ENCODE data around the gene TMEM218.
A peak's percentile ranks its signal among the peaks of the same experiment; 100 is the strongest.
"Not testable (repeated sequence)": the region's sequence is repeated elsewhere in the genome, so short reads cannot be mapped to it uniquely, and the experiment has no call there.

Gene TMEM218

GRCh38 chr11:125093502-125093901 lies 17.9 kb downstream of the TMEM218 start:
- H3K27ac ChIP-seq = no peak overlapping the region
- no peak overlapping the region for H3K4me3 ChIP-seq (ENCODE audit: low read depth, low read length)
- no peak for TF ChIP-seq CTCF (IDR thresholded peaks at IDR 0.05; ENCODE audit: low read depth, low read length, missing control alignments)
- no peaks in the 10 kb centered on the region for H3K27me3 ChIP-seq (replicated peaks)
- H3K36me3 ChIP-seq (replicated peaks) = no peaks in the 10 kb centered on the region
- in situ Hi-C loops (cut with HindIII; ENCODE audit: low pct_ligation_motif_present, low sequenced_read_pairs) = no loop called here
- no peak for DNase-seq

- DNase-seq = no peak
- H3K4me3 ChIP-seq (ENCODE audit: low read depth, low read length) = no peak overlapping the region
- TF ChIP-seq CTCF (IDR thresholded peaks at IDR 0.05; ENCODE audit: low read depth, low read length, missing control alignments) = no peak
- no peaks in the 10 kb centered on the region for H3K27me3 ChIP-seq (replicated peaks)
- H3K27ac ChIP-seq = no peak overlapping the region
- in situ Hi-C loops (cut with HindIII; ENCODE audit: low pct_ligation_motif_present, low sequenced_read_pairs) = no loop called here
- H3K36me3 ChIP-seq (replicated peaks) = no peaks in the 10 kb centered on the region
These were observed 18.8 kb downstream of the TMEM218 start for GRCh38 chr11:125092669-125093068.

GRCh38 chr11:125091877-125092664 lies 19.4 kb downstream of the TMEM218 start:
- no peak for TF ChIP-seq CTCF (IDR thresholded peaks at IDR 0.05; ENCODE audit: low read depth, low read length, missing control alignments)
- Histone ChIP-seq H3K27ac (no peak overlapping the region), H3K27me3 (replicated peaks) (no peaks in the 10 kb centered on the region), H3K4me3 (ENCODE audit: low read depth, low read length) (no peak overlapping the region), H3K36me3 (replicated peaks) (no peaks in the 10 kb centered on the region)
- no peak for DNase-seq
- in situ Hi-C loops (cut with HindIII; ENCODE audit: low pct_ligation_motif_present, low sequenced_read_pairs) = no loop called here

GRCh38 chr11:125091247-125091876 lies 20.1 kb downstream of the TMEM218 start:
- Histone ChIP-seq H3K27ac (peak overlapping the region; percentile 1), H3K36me3 (replicated peaks) (no peaks in the 10 kb centered on the region), H3K27me3 (replicated peaks) (no peaks in the 10 kb centered on the region), H3K4me3 (ENCODE audit: low read depth, low read length) (no peak overlapping the region)
- peak; percentile 74 for TF ChIP-seq CTCF (IDR thresholded peaks at IDR 0.05; ENCODE audit: low read depth, low read length, missing control alignments)
- in situ Hi-C loops (cut with HindIII; ENCODE audit: low pct_ligation_motif_present, low sequenced_read_pairs) = no loop called here
- DNase-seq = peak; percentile 51

- TF ChIP-seq CTCF (IDR thresholded peaks at IDR 0.05; ENCODE audit: low read depth, low read length, missing control alignments) = no peak
- Histone ChIP-seq H3K36me3 (replicated peaks) (no peaks in the 10 kb centered on the region), H3K4me3 (ENCODE audit: low read depth, low read length) (no peak overlapping the region), H3K27ac (no peak overlapping the region), H3K27me3 (replicated peaks) (no peaks in the 10 kb centered on the region)
- in situ Hi-C loops (cut with HindIII; ENCODE audit: low pct_ligation_motif_present, low sequenced_read_pairs) = no loop called here
- DNase-seq = no peak
These were observed 20.6 kb downstream of the TMEM218 start for GRCh38 chr11:125090816-125091215.

GRCh38 chr11:125090151-125090550 lies 21.3 kb downstream of the TMEM218 start:
- H3K27me3 ChIP-seq (replicated peaks); in situ Hi-C loops (cut with HindIII; ENCODE audit: low pct_ligation_motif_present, low sequenced_read_pairs); H3K4me3 ChIP-seq (ENCODE audit: low read depth, low read length); H3K36me3 ChIP-seq (replicated peaks); DNase-seq; H3K27ac ChIP-seq: not testable (repeated sequence)

- DNase-seq; H3K36me3 ChIP-seq (replicated peaks); in situ Hi-C loops (cut with HindIII; ENCODE audit: low pct_ligation_motif_present, low sequenced_read_pairs); H3K27ac ChIP-seq; H3K4me3 ChIP-seq (ENCODE audit: low read depth, low read length); H3K27me3 ChIP-seq (replicated peaks): not testable (repeated sequence)
These were observed 21.9 kb downstream of the TMEM218 start for GRCh38 chr11:125089481-125089880.
